ENCODE data around the gene CARF.

- TF ChIP-seq CTCF (conservative IDR thresholded peaks at IDR 0.05) (no peak), ZFX (IDR thresholded peaks at IDR 0.05) (no peak)
Measured at GRCh38 chr2:202911203-202911511, 918 bp upstream of the CARF start.

Data from C4-2B (cell line).